GM19025 (cell line): ENCODE data around the gene MYO10.
A peak's percentile ranks its signal among the peaks of the same experiment; 100 is the strongest.
"Not testable (repeated sequence)": the region's sequence is repeated elsewhere in the genome, so short reads cannot be mapped to it uniquely, and the experiment has no call there.

ENCODE experiments used
- ATAC-seq: cut with Tn5 transposase; IDR thresholded peaks from one replicate; pipeline ENCODE4 v1.9.1; 2021; ENCODE audit warnings: mild to moderate bottlenecking, low read depth, moderate library complexity; ENCODE audit not compliant: unreplicated experiment

The MYO10 gene

DNA sequence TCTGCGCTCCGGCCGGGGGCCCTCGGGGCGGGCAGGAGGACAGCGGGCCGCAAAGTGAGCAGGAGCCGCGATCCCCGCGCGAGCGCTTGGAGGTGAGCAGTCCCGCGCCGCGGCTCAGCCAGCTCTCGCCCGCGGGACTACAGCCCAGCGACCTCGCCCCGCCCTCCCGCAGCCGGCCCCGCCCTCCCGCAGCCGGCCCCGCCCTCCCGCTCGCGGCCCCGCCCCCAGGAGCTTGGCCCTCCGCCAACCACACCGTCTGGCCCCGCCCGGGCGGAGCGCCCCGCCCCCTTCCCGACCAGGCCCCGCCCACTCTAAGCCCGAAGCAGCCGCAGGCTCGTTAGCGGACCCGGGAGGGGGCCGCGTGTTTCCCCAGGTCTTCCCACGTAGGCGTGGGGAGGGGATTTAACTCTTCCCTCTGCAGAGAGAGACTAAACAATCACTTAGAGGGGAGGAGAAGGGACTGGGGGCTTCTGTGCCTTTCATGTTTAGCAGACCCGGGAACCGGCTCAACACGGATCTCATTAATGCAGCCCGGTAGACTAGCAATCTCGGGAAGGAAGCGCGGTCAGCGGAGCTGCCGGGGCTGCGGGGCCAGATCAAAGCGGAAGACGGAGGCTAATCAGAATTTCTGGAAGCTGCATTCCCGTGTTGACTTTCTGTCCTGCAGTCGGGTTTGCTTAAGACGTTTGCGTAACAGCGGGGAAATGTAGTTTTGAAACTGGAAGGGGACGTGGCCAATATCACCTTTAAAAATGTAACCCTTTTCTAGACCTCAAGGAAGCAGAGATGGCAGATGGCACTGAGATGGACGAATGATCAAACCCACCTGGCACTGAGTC is at the start of gene MYO10:
Gene MYO10 (minus strand): TSS at position 139 of the 839 bp plus-strand sequence. CDS start 480 bp downstream, outside the sequence.
- no peak for ATAC-seq

DNA sequence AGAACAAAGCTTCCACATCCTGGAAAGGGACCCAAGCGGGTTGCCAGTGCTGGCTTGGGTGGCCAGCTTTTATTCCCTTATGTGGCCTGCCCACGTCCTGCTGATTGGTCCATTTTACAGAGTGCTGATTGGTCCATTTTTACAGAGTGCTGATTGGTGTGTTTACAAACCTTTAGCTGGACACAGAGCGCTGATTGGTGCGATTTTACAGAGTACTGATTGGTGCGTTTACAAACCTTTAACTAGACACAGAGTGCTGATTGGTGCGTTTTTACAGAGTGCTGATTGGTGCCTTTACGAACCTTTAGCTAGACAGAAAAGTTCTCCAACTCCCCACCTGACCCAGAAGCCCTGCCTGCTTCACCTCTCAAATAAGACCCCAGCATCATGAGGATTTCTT is 49.2 kb upstream of the MYO10 start:
- not testable (repeated sequence) for ATAC-seq

DNA sequence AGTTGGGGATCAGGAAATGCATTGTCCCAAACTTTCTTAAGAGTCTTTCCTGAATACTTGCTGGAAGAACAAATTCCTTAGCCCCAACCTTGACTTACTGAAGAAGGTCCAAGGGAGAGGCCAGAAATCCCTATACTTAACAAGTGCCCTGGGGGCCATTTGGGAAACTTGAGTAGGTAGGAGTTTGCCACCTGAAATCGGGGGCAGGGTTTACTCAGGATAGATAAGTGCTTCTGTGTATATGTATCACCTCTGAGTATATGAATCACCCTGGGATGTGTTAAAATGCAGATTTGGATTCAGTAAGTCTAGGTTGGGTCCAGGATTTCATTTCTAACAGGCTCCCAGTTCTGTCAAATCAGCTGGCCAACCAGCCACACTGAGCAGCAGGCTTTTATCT is 47.9 kb upstream of the MYO10 start:
- no peak for ATAC-seq

DNA sequence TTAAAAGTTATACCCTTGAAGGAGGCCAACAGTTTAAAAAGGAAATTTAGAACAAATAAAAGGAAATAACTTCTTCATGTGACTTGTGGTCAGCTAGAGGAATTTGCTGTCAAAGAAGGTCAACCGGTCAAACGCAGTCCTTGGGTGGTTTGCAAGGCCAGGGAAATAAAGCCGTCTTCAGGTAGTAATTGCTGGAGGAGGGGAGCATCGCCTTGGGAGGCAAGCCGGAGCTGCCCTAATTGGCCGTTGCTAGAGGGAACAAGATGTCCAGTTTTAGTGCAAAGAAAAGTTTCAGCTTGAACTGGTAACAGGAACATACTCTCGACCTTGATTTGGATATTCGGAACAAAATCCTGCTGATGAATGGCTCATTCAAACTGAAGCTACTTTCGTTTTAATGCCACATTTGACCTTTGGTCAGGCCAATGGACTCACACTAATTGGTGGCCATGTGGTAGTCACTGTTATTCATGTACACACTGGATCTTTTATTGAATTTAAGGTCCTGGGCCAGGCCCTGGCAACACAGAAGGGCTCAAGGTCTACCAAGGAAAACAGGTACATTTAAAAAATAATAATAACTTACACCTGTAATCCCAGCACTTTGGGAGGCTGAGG is 47.0 kb upstream of the MYO10 start:
- ATAC-seq: no peak

DNA sequence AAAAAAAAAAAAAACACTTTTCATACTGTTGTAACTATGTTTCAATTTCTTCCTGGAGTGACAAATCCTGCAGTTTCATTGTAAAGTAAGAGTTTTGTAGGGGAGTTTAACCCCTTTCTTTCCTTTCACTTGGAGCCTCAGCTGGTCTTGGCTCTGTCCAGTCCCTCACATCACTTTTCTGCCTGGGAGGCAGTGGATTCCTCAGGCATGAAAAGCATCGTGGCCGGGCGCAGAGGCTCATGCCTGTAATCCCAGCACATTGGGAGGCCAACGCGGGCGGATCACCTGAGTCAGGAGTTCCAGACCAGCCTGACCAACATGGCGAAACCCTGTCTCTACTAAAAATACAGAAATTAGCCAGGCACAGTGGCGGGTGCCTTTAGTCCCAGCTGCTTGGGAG is 45.6 kb upstream of the MYO10 start:
- ATAC-seq: no peak

DNA sequence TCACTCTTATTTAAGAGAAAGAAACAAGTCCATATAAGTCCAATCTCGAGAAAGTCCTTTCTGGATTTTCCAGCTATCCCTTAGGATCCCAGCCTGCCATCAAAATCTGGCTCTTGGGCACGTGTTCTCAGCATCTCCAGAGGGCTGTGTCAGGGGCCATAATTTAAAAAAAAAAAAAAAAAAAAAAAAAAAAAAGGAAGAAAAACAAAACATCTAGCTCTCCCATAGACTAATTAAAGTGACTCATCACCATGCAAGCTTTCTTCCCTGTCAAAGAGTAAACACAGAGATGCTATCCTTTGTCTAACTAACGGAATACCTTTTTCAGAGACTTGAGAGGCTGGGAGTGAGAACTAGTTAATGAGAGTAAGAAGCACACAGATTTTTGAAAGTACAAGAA is 44.9 kb upstream of the MYO10 start:
- no peak for ATAC-seq

DNA sequence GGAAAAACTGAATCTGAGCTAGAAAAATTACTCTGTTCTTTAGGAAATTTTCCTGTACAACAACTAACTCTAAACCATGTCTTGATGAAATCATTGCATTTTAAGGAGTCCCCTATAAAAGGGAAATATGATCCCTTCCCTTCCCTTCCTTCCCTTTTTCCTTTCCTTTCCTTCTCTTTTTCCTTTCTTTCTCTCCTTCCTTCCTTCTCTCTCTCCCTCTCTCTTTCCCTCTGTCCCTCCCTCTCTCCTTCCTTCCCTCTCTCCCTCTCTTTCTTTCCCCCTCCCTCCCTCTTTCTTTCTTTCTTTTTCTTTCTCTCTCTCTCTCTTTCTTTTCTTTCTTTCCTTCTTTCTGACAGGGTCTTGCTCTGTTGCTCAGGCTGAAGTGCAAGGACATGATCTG is 42.2 kb upstream of the MYO10 start:
- no peak for ATAC-seq

DNA sequence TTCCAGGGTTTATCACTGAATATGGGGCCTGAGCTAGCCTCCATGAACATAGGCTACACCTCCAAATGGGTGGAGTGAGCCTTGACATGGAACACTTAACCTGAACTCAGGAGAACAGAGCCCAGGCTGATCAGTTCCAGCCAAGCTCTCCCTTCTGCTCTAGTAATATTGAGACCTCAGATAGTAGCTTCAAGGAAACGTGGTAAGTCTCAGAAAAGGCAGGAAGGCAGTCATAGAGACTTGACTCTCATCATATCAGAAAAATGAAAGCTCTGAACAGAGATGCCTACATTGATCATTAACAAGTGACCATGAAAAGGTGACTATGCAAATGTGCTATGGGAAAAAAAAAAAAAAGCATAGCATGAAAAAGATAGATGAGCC is 40.5 kb upstream of the MYO10 start:
- ATAC-seq: peak; percentile 77

DNA sequence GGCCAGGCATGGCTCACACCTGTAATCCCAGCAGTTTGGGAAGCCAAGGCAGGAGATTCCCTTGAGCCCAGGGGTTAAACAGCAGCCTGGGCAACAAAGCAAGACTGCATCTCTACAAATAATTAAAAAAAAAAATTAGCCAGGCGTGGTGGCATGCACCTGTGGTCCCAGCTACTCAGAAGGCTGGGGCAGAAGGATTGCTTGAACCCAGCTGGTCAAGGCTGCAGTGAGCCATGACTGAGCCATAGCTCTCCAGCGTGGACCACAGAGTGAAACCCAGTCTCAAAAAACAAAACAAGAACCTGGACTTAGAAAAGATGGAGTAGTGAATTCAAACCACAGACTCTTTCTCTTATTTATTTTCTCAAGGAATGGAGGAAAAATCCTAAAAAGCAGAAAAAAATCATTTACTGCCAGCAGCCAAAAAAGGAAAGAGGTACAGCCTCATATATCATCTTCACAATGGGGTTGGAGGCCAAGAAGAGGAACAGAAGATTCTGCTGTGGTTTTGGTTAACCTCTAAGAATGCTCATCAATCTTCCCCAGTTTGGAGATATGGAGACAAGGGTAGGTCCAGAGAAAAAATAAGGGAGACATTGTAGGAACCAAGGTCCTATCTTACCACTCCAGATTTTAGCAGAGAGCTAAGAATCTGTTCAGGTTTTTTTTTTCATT is 40.0 kb upstream of the MYO10 start:
- peak; percentile 66 for ATAC-seq

DNA sequence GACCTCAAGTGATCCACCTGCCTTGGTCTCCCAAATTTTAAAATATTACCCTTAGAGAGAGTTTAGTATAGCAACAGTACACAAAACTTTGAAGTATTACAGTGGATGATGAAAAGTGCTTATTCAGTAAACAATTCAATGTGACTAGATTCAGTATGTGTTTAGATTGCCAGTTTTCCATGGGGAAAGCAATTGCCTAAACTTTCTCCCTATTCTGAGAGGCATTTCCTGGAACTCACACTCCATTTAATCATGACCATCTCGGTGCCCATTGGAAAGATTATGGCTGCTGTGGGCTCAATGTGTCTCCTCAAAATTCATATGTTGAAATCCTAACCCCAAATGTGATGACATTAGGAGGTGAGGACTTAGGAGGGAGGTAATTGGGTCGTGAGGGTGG is 38.9 kb upstream of the MYO10 start:
- no peak for ATAC-seq

DNA sequence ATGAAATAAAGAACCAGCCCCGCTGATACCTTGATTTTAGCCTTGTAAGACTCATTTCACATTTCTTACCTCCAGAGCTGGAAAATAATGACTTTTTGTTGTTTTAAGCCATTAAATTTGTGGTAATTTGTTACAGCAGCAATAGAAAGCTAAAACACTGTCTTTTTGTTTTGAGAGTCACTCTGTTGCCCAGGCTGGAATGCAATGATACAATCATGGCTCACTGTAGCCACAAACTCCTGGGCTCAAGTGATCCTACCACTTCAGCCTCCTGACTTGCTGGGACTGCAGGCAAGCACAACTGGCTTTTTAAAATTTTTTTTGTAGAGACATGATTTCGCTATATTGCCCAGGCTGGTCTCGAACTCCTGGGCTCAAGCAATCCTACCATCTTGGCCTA is 34.7 kb upstream of the MYO10 start:
- ATAC-seq: no peak

DNA sequence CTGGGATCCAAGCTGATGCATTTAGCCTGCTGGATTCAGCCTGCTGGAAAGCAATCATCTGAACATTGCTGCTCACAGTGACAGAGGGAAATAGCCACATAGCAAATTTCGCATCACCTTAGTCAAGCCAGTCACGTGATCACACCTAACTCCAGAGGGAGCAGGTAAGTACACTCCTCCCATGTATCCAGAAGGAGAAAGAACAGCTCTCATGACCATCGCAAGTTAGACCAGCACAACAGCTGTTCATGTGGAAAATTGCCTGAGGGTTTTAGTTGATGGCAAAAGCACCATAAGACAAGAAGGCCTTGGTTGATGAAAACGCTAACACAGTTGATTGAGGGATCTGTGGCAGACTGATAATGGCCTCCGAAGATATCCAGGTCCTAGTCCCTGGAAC is 34.2 kb upstream of the MYO10 start:
- ATAC-seq: no peak

DNA sequence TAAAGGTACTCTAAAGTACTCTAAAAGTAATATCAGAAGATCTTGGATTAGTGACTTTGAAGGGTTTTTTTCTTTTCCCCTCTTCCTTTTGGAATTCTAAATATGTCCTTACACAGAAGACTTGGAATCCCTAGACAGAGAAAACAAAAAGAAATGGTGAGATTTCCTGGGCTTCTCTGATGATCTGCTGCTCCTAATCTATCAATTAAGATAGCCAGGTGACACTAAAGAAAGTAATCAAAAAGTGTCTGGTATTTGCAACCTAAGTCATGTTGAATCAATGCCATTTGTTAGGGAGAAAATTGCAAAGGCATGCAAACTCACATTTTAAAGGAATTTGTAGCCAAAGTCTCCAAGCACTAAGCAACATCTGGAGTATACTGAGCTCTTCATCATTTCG is 29.5 kb upstream of the MYO10 start:
- no peak for ATAC-seq

DNA sequence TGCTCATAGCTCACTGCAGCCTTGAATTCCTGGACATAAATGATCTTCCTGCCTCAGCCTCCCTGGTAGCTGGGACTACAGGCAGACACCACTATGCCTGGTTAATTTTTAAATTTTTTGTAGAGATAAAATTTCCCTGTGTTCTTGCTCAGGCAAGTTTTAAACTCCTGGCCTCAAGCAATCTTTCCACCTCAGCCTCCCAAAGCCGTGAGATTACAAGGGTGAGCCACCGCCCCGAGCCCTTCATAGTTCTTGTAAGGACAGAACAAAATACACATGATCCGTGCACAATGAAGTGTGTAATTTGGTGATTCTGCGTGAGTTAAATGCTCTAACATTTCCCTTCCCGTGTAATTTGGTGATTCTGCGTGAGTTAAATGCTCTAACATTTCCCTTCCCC is 27.7 kb upstream of the MYO10 start:
- ATAC-seq: no peak

DNA sequence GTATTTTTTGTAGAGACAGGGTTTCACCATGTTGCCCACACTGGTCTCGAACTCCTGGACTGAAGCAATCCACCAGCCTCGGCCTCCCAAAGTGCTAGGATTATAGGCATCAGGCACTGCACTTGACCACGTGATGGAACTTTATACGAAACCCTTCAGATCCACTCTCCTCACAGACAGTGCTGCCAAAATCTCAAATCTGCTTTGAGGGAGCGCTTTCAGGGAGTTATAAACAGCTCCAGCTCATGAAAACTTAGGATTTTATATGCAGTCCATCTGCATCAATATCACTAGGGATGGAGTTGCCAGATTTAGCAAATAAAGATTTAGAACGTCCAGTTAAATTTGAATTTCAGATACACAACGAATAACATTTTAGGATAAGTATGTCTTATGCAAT is 25.0 kb upstream of the MYO10 start:
- ATAC-seq: no peak

DNA sequence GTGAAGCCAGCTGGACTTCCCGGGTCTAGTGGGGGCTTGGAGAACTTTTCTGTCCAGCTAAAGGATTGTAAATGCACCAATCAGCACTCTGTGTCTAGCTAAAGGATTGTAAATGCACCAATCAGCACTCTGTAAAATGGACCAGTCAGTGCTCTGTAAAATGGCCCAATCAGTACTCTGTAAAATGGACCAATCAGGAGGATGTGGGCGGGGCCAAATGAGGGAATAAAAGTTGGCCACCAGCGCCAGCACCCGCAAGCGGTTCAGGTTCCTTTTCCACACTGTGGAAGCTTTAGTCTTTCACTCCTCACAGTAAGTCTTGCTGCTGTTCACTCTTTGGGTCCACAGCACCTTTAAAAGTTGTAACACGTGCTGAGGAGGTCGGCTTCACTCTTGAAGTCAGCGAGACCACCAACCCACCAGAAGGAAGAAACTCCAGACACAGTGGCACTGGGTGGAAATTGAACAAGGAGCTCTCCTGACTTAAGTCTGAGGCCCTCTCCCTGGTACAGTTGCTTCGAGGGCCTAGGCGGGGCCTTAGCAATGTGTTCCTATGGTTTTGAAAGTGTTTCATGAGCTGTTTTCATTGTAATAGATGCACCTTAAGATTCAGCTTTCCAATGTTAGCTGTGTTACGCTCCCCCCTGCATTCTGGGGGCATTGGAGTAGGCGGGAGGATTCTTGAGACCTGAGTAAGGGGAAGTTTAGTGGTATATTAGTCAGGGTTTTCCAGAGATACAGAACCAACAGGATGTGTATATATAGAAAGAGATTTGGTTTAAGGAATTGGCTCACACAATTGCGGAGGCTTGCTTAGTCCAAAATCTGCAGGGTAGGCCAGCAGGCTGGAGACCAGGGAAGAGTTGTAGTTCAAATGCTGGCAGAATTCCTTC is 21.5 kb upstream of the MYO10 start:
- no peak for ATAC-seq

DNA sequence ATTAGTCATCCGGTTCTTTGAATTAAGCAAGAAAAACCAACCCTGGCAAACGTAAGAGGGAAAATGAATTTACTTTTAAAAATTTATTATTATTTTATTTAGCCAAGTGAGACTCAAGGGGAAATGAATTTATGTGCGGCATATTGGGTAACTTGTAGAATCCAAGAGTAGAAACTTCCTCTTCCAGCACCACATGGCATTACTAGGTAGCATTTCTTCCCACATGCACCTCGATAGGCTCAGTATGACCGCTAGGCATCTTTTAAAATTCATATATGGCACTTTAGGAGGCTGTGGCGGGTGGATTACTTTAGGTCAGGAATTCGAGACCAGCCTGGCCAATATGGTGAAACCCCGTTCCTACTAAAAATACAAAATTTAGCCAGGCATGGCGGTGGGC is 17.6 kb upstream of the MYO10 start:
- no peak for ATAC-seq

DNA sequence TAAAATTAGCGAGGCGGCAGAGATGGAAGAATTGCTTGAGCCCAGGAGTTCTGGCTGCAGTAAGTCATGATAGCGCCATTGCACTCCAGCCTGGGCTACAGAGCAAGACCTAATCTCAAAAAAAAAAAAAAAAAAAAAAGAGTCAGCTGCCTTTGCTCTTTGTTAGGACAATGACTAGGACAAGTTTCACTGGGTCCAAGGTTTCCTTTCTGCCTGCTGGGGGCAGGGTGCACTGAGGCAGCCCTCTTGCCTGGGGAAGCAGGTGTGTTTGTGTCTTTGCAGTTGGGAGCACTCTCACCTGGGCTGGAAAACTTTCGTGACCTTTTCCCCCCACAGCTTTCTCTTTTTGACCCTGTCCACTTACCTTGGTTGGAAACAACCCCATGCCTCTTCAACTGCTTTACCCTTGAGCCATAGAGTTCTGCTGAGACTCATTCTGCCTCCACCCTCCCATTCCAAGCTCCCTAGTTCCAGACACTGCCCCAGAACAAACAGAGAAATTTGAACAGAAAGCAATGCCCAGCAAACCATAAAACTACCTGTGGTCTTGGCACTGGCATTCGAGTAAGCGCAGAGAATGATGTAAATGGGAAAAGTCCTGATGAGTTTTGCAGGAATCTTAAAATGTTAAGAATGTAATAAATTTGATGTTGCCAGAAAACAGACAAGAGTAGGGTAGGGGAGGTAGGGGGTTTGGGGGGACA is 17.0 kb upstream of the MYO10 start:
- ATAC-seq: no peak

DNA sequence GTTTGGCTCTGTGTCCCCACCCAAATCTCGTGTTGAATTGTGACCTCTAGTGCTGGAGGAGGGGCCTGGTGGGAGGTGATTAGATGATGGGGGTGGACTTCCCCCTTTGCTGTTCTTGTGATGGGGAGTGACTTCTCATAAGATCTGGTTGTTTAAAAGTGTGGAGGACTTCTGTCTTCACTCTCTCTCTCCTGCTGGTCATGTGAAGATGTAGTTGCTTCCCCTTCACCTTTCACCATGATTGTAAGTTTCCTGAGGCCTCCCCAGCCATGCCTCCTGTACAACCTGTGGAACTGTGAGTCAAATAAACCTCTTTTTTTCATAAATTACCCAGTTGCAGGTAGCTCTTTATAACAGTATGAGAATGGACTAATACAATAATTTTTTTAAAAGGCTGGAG is 10.6 kb upstream of the MYO10 start:
- no peak for ATAC-seq
